Gastrocnemius medialis (tissue), 4 donors: ENCODE data around the gene CLEC4G.

ENCODE experiments used
- CTCF ChIP-seq, 5 experiments: fragments of 450-650 bp in 3 of 5; fragments of 200-600 bp in 2 of 5; sonication (generic) in 2 of 5; IDR thresholded peaks in 4 of 5; conservative IDR thresholded peaks in 1 of 5; 1 replicate in 4 of 5; 2 replicates in 1 of 5; pipeline ENCODE4 v1.5.1; 2016 to 2019; ENCODE audit warnings: antibody characterized with exemption in 5 of 5, mild to moderate bottlenecking in 3 of 5, moderate library complexity in 3 of 5
- POLR2A ChIP-seq, 2 donors: fragments of 450-650 bp; IDR thresholded peaks; one replicate each; pipeline ENCODE4 v1.6.1; 2017; ENCODE audit warnings: antibody characterized with exemption in 2 of 2, mild to moderate bottlenecking in 2 of 2, moderate library complexity in 2 of 2

- TF ChIP-seq CTCF (IDR thresholded peaks at IDR 0.05 in 4 of 5, conservative IDR thresholded peaks at IDR 0.05 in 1 of 5) (no peak), POLR2A (IDR thresholded peaks at IDR 0.05) (no peak)
Measured at GRCh38 chr19:7732045-7732444, at the start of gene CLEC4G.
